Measurements from ENCODE around the gene SLC6A13. TPM values are rescaled to one million over a fixed set of nuclear protein-coding genes. Genes with fewer than 3 reads are reported as not detected.

The SLC6A13 gene
- total and polyA plus RNA-seq, 2 of the 13 experiments (the other 11 are each of a cell fraction or from before 2014, with no cell fraction given) = 0.05 to 0.15 TPM

DNA sequence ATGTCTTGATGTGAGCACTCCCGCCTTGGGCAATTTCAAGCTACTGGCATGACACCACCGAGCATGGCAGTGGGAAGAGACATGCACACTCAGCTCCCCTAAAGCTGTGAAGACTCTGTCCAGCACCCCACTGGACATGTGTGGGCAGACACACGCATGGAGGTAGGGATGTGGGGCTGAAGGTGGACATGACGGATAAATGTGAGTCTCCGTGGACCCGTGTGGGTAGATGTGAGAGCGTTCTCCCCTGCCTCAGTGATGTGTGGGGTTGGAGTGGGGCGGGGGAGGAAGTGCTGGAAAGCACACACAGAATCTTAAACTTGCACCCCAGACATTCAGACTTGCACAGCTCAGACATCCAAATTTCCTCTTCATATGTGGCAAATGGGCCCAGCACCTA lies 61.3 kb downstream of the SLC6A13 start:
- Histone ChIP-seq H3K4me1 (ENCODE audit: insufficient read depth, low read length) (0 out of 2 replicates have a peak, but pooled peaks cover 1% of the 10 kb centered on the region), H3K27me3 (ENCODE audit: control insufficient read depth in 1 of 2, insufficient read depth in 2 of 2, low read length in 2 of 2) (no peaks in the 10 kb centered on the region; a peak in 1 of 5 replicates), H3K27ac (ENCODE audit: extremely low read length, insufficient read depth, low read length) (no peak overlapping the region), H3K4me3 (replicated peaks in 1 of 3; ENCODE audit: insufficient read depth in 1 of 3, low read depth in 2 of 3, low read length in 3 of 3) (no peak overlapping the region), H3K9me3 (ENCODE audit: low read length) (no peaks in the 10 kb centered on the region), H4K20me1 (ENCODE audit: insufficient read depth, low read length) (no peaks in the 10 kb centered on the region), H3K9ac (ENCODE audit: insufficient read depth, low read depth, low read length) (no peak overlapping the region), H3K79me2 (ENCODE audit: insufficient read depth, low read length) (no peaks in the 10 kb centered on the region), H2AFZ (ENCODE audit: low read length) (no peak overlapping the region), H3K4me2 (ENCODE audit: low read depth, low read length) (no peak overlapping the region), H3K36me3 (replicated peaks in 1 of 2; ENCODE audit: control insufficient read depth in 1 of 2, insufficient read depth in 2 of 2, low read length in 2 of 2) (no peaks in the 10 kb centered on the region)
- FAIRE-seq = no peak
- intact Hi-C loops (cut with micrococcal nuclease; ENCODE audit: unreplicated experiment) (no loop called here), in situ Hi-C loops (cut with HindIII; ENCODE audit: extremely low pct_ligation_motif_present, low pct_unique_long_range_greater_than_20kb) (no loop called here)
- DNase-seq (ENCODE audit: low spot score) = no peak
- TF ChIP-seq ATF7-NPFF (CRISPR knock-in tag; IDR thresholded peaks at IDR 0.05; ENCODE audit: low read depth) (no peak), NFYB (CRISPR knock-in tag; IDR thresholded peaks at IDR 0.05) (no peak), ZNF720 (CRISPR knock-in tag; IDR thresholded peaks at IDR 0.05) (no peak), CREB1 (IDR thresholded peaks at IDR 0.05) (no peak), CREB1 (CRISPR knock-in tag; IDR thresholded peaks at IDR 0.05) (no peak), ZSCAN5A (CRISPR knock-in tag; IDR thresholded peaks at IDR 0.05; ENCODE audit: borderline replicate concordance) (no peak), ZNF264 (CRISPR knock-in tag; IDR thresholded peaks at IDR 0.05) (no peak), CEBPG (CRISPR knock-in tag; IDR thresholded peaks at IDR 0.05) (no peak), ZNF333 (CRISPR knock-in tag; IDR thresholded peaks at IDR 0.05; ENCODE audit: borderline replicate concordance) (no peak), ARID4A (CRISPR knock-in tag; IDR thresholded peaks at IDR 0.05; ENCODE audit: borderline replicate concordance) (no peak), TSC22D2 (CRISPR knock-in tag; IDR thresholded peaks at IDR 0.05; ENCODE audit: borderline replicate concordance) (no peak), FUBP1 (CRISPR knock-in tag; IDR thresholded peaks at IDR 0.05; ENCODE audit: borderline replicate concordance) (no peak), ZNF432 (CRISPR knock-in tag; IDR thresholded peaks at IDR 0.05; ENCODE audit: borderline replicate concordance) (no peak), POLR2AphosphoS5 (IDR thresholded peaks at IDR 0.05; ENCODE audit: low read depth, low read length) (no peak)
- TF ChIP-seq, protein P1, sequence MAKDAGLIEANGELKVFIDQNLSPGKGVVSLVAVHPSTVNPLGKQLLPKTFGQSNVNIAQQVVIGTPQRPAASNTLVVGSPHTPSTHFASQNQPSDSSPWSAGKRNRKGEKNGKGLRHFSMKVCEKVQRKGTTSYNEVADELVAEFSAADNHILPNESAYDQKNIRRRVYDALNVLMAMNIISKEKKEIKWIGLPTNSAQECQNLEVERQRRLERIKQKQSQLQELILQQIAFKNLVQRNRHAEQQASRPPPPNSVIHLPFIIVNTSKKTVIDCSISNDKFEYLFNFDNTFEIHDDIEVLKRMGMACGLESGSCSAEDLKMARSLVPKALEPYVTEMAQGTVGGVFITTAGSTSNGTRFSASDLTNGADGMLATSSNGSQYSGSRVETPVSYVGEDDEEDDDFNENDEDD (CRISPR knock-in tag; IDR thresholded peaks at IDR 0.05; ENCODE audit: borderline replicate concordance) = no peak
- CTCF ChIA-PET (ENCODE audit: low intra/inter-chr PET ratio, low total read pairs) = no interaction called here
- POLR2A ChIA-PET = no interaction called here
- 89% methylated on average over 8 of the region's 8 CpGs for WGBS (ENCODE audit: low lambda C conversion rate)
- no TSS peak for BruUV-seq (replicated peaks)
- ATAC-seq = no peak
